ENCODE results near the gene MRPL51.
"Not testable (repeated sequence)": the region's sequence is repeated elsewhere in the genome, so short reads cannot be mapped to it uniquely, and the experiment has no call there.

The MRPL51 gene

GRCh38 chr12:6476489-6476888 lies 16.6 kb downstream of the MRPL51 start:
- Histone ChIP-seq H2BK5ac (ENCODE audit: low read depth, low read length, poor library complexity) (peak overlapping the region; percentile 90), H3K9ac (ENCODE audit: low read length) (no peak overlapping the region), H3K4me1 (ENCODE audit: control insufficient read depth in 1 of 2, insufficient read depth in 2 of 2, low read length in 2 of 2) (peaks cover 8 to 13% of the 10 kb centered on the region in 2 experiments), H3K4me2 (ENCODE audit: low read length) (peak overlapping the region; percentile 10), H2AFZ (ENCODE audit: insufficient read depth, low read length, poor library complexity) (no peak overlapping the region), H3K79me1 (ENCODE audit: low read length) (peaks cover 10% of the 10 kb centered on the region), H3K9me3 (ENCODE audit: insufficient read depth, low read depth, low read length) (peaks cover 7% of the 10 kb centered on the region), H4K91ac (ENCODE audit: low read depth, low read length) (peak overlapping the region; percentile 84), H4K12ac (ENCODE audit: low read depth, low read length) (no peak overlapping the region), H2AK5ac (ENCODE audit: low read length) (no peak overlapping the region), H2BK120ac (ENCODE audit: insufficient read depth, low read length, poor library complexity) (peak overlapping the region; percentile 39), H3K27ac (ENCODE audit: low read depth, low read length) (peak overlapping the region; percentile 98), H3K18ac (ENCODE audit: low read length) (no peak overlapping the region), H3K4me3 (ENCODE audit: low read depth, low read length) (no peak overlapping the region), H3K79me2 (ENCODE audit: control insufficient read depth, insufficient read depth, low read length, poor library complexity) (no peaks in the 10 kb centered on the region), H3K36me3 (ENCODE audit: control insufficient read depth in 1 of 2, insufficient read depth in 2 of 2, low read length in 2 of 2) (no peaks in the 10 kb centered on the region), H4K8ac (ENCODE audit: low read depth, low read length) (no peak overlapping the region), H3K27me3 (ENCODE audit: insufficient read depth, low read length) (no peaks in the 10 kb centered on the region), H3K23ac (ENCODE audit: low read length) (no peak overlapping the region), H3K14ac (ENCODE audit: low read length) (no peak overlapping the region), H2BK12ac (ENCODE audit: low read length) (no peak overlapping the region), H3K4ac (ENCODE audit: low read depth, low read length) (no peak overlapping the region)
- WGBS (ENCODE audit: extremely low coverage, insufficient coverage, insufficient read length) = no CpG with 5 or more reads among the region's 3 CpGs
- peak; percentile 41 to 58 for DNase-seq

GRCh38 chr12:6475233-6475975 lies 17.7 kb downstream of the MRPL51 start:
- peak overlapping the region; percentile 63 for H2BK12ac ChIP-seq (ENCODE audit: low read length)
- WGBS (ENCODE audit: extremely low coverage, insufficient coverage, insufficient read length) = no CpG with 5 or more reads among the region's 48 CpGs
- H3K14ac ChIP-seq (ENCODE audit: low read length); H3K18ac ChIP-seq (ENCODE audit: low read length); H3K79me2 ChIP-seq (ENCODE audit: control insufficient read depth, insufficient read depth, low read length, poor library complexity); H3K4me3 ChIP-seq (ENCODE audit: low read depth, low read length); H3K4ac ChIP-seq (ENCODE audit: low read depth, low read length); H3K27ac ChIP-seq (ENCODE audit: low read depth, low read length); H3K36me3 ChIP-seq (ENCODE audit: control insufficient read depth in 1 of 2, insufficient read depth in 2 of 2, low read length in 2 of 2); DNase-seq; H4K12ac ChIP-seq (ENCODE audit: low read depth, low read length); H2AK5ac ChIP-seq (ENCODE audit: low read length); H3K27me3 ChIP-seq (ENCODE audit: insufficient read depth, low read length); H3K9ac ChIP-seq (ENCODE audit: low read length); H3K4me2 ChIP-seq (ENCODE audit: low read length); H4K8ac ChIP-seq (ENCODE audit: low read depth, low read length); H2BK5ac ChIP-seq (ENCODE audit: low read depth, low read length, poor library complexity); H2AFZ ChIP-seq (ENCODE audit: insufficient read depth, low read length, poor library complexity); H3K23ac ChIP-seq (ENCODE audit: low read length); H3K9me3 ChIP-seq (ENCODE audit: insufficient read depth, low read depth, low read length): not testable (repeated sequence)
- H4K91ac ChIP-seq (ENCODE audit: low read depth, low read length) = peak overlapping the region; percentile 76
- peaks cover 16% of the 10 kb centered on the region for H3K79me1 ChIP-seq (ENCODE audit: low read length)
- H3K4me1 ChIP-seq (ENCODE audit: control insufficient read depth in 1 of 2, insufficient read depth in 2 of 2, low read length in 2 of 2) = peaks cover 8 to 15% of the 10 kb centered on the region in 2 experiments
- peak overlapping the region; percentile 47 for H2BK120ac ChIP-seq (ENCODE audit: insufficient read depth, low read length, poor library complexity)

- Histone ChIP-seq H3K14ac (ENCODE audit: low read length) (no peak overlapping the region), H3K4ac (ENCODE audit: low read depth, low read length) (no peak overlapping the region), H3K79me1 (ENCODE audit: low read length) (peaks cover 16% of the 10 kb centered on the region), H4K12ac (ENCODE audit: low read depth, low read length) (no peak overlapping the region), H3K27me3 (ENCODE audit: insufficient read depth, low read length) (no peaks in the 10 kb centered on the region), H3K9ac (ENCODE audit: low read length) (no peak overlapping the region), H3K27ac (ENCODE audit: low read depth, low read length) (no peak overlapping the region), H3K9me3 (ENCODE audit: insufficient read depth, low read depth, low read length) (peaks cover under 1% of the 10 kb centered on the region), H3K4me2 (ENCODE audit: low read length) (no peak overlapping the region), H2BK5ac (ENCODE audit: low read depth, low read length, poor library complexity) (no peak overlapping the region), H3K23ac (ENCODE audit: low read length) (no peak overlapping the region), H3K4me3 (ENCODE audit: low read depth, low read length) (no peak overlapping the region), H2BK120ac (ENCODE audit: insufficient read depth, low read length, poor library complexity) (no peak overlapping the region), H3K79me2 (ENCODE audit: control insufficient read depth, insufficient read depth, low read length, poor library complexity) (peaks cover 7% of the 10 kb centered on the region), H3K4me1 (ENCODE audit: control insufficient read depth in 1 of 2, insufficient read depth in 2 of 2, low read length in 2 of 2) (peaks cover 8 to 9% of the 10 kb centered on the region in 2 experiments), H3K18ac (ENCODE audit: low read length) (no peak overlapping the region), H2AFZ (ENCODE audit: insufficient read depth, low read length, poor library complexity) (no peak overlapping the region), H4K8ac (ENCODE audit: low read depth, low read length) (no peak overlapping the region), H4K91ac (ENCODE audit: low read depth, low read length) (no peak overlapping the region), H2BK12ac (ENCODE audit: low read length) (no peak overlapping the region), H2AK5ac (ENCODE audit: low read length) (no peak overlapping the region), H3K36me3 (ENCODE audit: control insufficient read depth in 1 of 2, insufficient read depth in 2 of 2, low read length in 2 of 2) (no peaks in the 10 kb centered on the region)
- no CpG with 5 or more reads among the region's 11 CpGs for WGBS (ENCODE audit: extremely low coverage, insufficient coverage, insufficient read length)
- DNase-seq = no peak
Observed at GRCh38 chr12:6472491-6472890, 20.6 kb downstream of the MRPL51 start.

- H3K4me2 ChIP-seq (ENCODE audit: low read length) = no peak overlapping the region
- H2AFZ ChIP-seq (ENCODE audit: insufficient read depth, low read length, poor library complexity) = no peak overlapping the region
- H3K27ac ChIP-seq (ENCODE audit: low read depth, low read length) = no peak overlapping the region
- no peak overlapping the region for H3K18ac ChIP-seq (ENCODE audit: low read length)
- no peak overlapping the region for H4K8ac ChIP-seq (ENCODE audit: low read depth, low read length)
- no peak overlapping the region for H2BK5ac ChIP-seq (ENCODE audit: low read depth, low read length, poor library complexity)
- H3K4ac ChIP-seq (ENCODE audit: low read depth, low read length) = no peak overlapping the region
- H3K4me1 ChIP-seq (ENCODE audit: control insufficient read depth in 1 of 2, insufficient read depth in 2 of 2, low read length in 2 of 2) = peaks cover 7 to 8% of the 10 kb centered on the region in 2 experiments
- H2BK12ac ChIP-seq (ENCODE audit: low read length) = no peak overlapping the region
- WGBS (ENCODE audit: extremely low coverage, insufficient coverage, insufficient read length) = no CpG with 5 or more reads among the region's 1 CpG
- no peak for DNase-seq
- H3K36me3 ChIP-seq (ENCODE audit: control insufficient read depth in 1 of 2, insufficient read depth in 2 of 2, low read length in 2 of 2) = no peaks in the 10 kb centered on the region
- no peak overlapping the region for H2AK5ac ChIP-seq (ENCODE audit: low read length)
- no peak overlapping the region for H3K14ac ChIP-seq (ENCODE audit: low read length)
- H3K9ac ChIP-seq (ENCODE audit: low read length) = no peak overlapping the region
- H4K12ac ChIP-seq (ENCODE audit: low read depth, low read length) = no peak overlapping the region
- no peak overlapping the region for H3K4me3 ChIP-seq (ENCODE audit: low read depth, low read length)
- no peak overlapping the region for H4K91ac ChIP-seq (ENCODE audit: low read depth, low read length)
- H2BK120ac ChIP-seq (ENCODE audit: insufficient read depth, low read length, poor library complexity) = no peak overlapping the region
- H3K79me2 ChIP-seq (ENCODE audit: control insufficient read depth, insufficient read depth, low read length, poor library complexity) = peaks cover 7% of the 10 kb centered on the region
- H3K23ac ChIP-seq (ENCODE audit: low read length) = no peak overlapping the region
- no peaks in the 10 kb centered on the region for H3K9me3 ChIP-seq (ENCODE audit: insufficient read depth, low read depth, low read length)
- no peaks in the 10 kb centered on the region for H3K27me3 ChIP-seq (ENCODE audit: insufficient read depth, low read length)
- H3K79me1 ChIP-seq (ENCODE audit: low read length) = peaks cover 13% of the 10 kb centered on the region
Observed at GRCh38 chr12:6471989-6472360, 21.1 kb downstream of the MRPL51 start.
